ENCODE results near the gene PKMYT1.

GRCh38 chr16:3000540-3000939 is 20.3 kb upstream of the PKMYT1 start:
- TF ChIP-seq CTCF (IDR thresholded peaks at IDR 0.05; ENCODE audit: borderline replicate concordance, extremely low read depth, low read length, poor library complexity, severe bottlenecking), result no peak
- no peak for TF ChIP-seq EZH2 (IDR thresholded peaks at IDR 0.05; ENCODE audit: borderline replicate concordance, low read depth, low read length, severe bottlenecking)

Measured in DND-41 (cell line).